ENCODE data around the gene CSRNP3.

The CSRNP3 gene

GRCh38 chr2:165725421-165725820, 255.9 kb downstream of the CSRNP3 start:
- in situ Hi-C loops (cut with MboI; ENCODE audit: low sequenced_read_pairs, unreplicated experiment): no loop called here
- no peak for DNase-seq (ENCODE audit: low spot score)
- no peak for TF ChIP-seq CTCF (IDR thresholded peaks at IDR 0.05; ENCODE audit: borderline replicate concordance, control extremely low read depth, extremely low read depth, insufficient read depth, missing control alignments)
